Mammary epithelial cell (primary cell): ENCODE data around the gene CNN3.

Experiments
- EZH2 ChIP-seq: IDR thresholded peaks from 2 replicates; pipeline ENCODE4 v1.6.1; 2012; ENCODE audit warnings: low read length, inconsistent platforms, borderline replicate concordance
- TF ChIP-seq, protein P1 (sequence below), 2 donors: IDR thresholded peaks in 1 of 2; conservative IDR thresholded peaks in 1 of 2; 2 replicates each; pipeline ENCODE4 v1.5.1; 2011 to 2012; ENCODE audit warnings: inconsistent platforms in 2 of 2, low read length in 2 of 2, mild to moderate bottlenecking in 2 of 2, control low read depth in 1 of 2, low read depth in 1 of 2; ENCODE audit not compliant: insufficient read depth in 1 of 2; ENCODE audit errors: extremely low read depth in 1 of 2

DNA sequence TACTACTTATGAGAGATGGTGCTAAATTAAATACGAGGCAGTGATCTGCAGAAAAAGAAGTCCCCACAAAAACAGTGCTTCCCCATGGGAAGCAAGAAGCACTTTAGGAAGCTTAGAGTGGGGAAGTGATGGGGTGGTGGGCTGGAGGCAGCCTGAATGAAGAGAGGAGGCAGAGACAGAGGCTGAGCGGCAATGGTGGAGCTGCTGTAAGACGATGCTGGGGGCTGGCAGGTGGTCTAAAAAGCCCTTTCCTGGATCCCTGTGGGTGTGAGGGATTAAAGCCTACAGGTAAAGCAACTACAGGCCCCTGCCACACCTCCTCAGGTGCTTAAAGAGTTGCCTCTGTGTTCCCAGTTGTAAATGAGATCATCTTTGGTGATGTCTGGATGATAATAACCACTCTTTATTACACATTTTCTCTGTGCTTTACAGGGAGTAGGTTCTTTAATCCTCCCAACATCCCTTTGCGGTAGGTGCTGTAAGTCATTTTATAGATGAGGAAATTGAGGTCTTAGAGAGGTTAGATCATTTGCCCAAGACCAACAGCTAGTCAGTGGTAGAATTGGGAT, 39.2 kb downstream of the CNN3 start:
- no peak for TF ChIP-seq EZH2
- TF ChIP-seq, protein P1, sequence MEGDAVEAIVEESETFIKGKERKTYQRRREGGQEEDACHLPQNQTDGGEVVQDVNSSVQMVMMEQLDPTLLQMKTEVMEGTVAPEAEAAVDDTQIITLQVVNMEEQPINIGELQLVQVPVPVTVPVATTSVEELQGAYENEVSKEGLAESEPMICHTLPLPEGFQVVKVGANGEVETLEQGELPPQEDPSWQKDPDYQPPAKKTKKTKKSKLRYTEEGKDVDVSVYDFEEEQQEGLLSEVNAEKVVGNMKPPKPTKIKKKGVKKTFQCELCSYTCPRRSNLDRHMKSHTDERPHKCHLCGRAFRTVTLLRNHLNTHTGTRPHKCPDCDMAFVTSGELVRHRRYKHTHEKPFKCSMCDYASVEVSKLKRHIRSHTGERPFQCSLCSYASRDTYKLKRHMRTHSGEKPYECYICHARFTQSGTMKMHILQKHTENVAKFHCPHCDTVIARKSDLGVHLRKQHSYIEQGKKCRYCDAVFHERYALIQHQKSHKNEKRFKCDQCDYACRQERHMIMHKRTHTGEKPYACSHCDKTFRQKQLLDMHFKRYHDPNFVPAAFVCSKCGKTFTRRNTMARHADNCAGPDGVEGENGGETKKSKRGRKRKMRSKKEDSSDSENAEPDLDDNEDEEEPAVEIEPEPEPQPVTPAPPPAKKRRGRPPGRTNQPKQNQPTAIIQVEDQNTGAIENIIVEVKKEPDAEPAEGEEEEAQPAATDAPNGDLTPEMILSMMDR (conservative IDR thresholded peaks at IDR 0.05 in 1 of 2, IDR thresholded peaks at IDR 0.05 in 1 of 2; ENCODE audit: extremely low read depth in 1 of 2, insufficient read depth in 1 of 2, low read depth in 1 of 2, low read length in 2 of 2) = no peak
